D721Med (cell line): Measurements from ENCODE around the gene CASKIN1.
"Not testable (repeated sequence)": the region's sequence is repeated elsewhere in the genome, so short reads cannot be mapped to it uniquely, and the experiment has no call there.

Source experiments
- DNase-seq: peaks from one replicate; pipeline ENCODE4 v3.0.0; 2011; ENCODE audit warnings: low spot score; ENCODE audit not compliant: insufficient read length
- FAIRE-seq: peaks from 2 replicates; lab custom pipeline; 2011; peaks lifted over from hg19 to GRCh38; lab: Jason Lieb, UNC
- TF ChIP-seq, protein P1 (sequence below): IDR thresholded peaks from 2 replicates; pipeline ENCODE4 v1.5.1; 2012; ENCODE audit warnings: mild to moderate bottlenecking, control low read depth; ENCODE audit not compliant: insufficient read depth; ENCODE audit errors: missing control alignments

The CASKIN1 gene

DNA sequence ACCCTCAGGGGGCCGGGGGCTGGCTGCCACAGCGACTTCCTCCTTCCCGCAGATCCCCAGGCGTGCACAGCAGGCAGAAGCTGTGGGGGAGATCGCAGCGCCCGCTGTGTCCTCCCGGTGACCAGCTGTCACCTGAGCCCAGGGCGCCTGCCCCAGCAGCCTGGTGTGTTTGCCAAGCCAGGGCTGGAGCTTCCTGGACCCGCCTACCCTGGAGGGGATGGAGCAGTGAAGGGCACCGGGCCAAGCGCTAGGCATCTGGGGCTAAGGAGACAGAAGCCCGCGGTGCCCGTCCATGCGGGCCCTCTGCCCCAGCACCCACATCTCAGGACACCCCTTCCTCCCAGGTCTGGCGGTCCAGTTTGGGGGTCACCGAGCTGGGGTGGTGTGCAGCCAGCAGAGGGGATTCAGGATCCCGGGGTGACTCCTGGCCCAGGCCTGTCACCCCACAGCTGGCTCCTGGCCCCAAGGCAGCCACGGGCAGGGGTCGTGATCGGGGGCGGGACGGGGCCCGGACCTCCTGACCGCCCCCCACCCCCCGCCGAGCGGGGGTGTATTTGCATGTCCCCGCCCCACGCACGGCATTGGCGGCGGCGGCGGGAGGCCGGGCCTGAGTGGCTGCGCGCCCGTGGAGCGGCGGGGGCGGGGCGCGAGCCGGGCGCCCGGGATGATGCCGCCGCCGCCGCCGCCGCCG, 48.3 kb downstream of the CASKIN1 start, which contains the start of gene RAB26:
RAB26 (plus strand) TSS at position 645 of the 691 bp plus-strand sequence. CDS start 159 bp downstream, outside the sequence.
- TF ChIP-seq, protein P1, sequence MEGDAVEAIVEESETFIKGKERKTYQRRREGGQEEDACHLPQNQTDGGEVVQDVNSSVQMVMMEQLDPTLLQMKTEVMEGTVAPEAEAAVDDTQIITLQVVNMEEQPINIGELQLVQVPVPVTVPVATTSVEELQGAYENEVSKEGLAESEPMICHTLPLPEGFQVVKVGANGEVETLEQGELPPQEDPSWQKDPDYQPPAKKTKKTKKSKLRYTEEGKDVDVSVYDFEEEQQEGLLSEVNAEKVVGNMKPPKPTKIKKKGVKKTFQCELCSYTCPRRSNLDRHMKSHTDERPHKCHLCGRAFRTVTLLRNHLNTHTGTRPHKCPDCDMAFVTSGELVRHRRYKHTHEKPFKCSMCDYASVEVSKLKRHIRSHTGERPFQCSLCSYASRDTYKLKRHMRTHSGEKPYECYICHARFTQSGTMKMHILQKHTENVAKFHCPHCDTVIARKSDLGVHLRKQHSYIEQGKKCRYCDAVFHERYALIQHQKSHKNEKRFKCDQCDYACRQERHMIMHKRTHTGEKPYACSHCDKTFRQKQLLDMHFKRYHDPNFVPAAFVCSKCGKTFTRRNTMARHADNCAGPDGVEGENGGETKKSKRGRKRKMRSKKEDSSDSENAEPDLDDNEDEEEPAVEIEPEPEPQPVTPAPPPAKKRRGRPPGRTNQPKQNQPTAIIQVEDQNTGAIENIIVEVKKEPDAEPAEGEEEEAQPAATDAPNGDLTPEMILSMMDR: no peak
- FAIRE-seq (no peak), DNase-seq (peak; percentile 75)

DNA sequence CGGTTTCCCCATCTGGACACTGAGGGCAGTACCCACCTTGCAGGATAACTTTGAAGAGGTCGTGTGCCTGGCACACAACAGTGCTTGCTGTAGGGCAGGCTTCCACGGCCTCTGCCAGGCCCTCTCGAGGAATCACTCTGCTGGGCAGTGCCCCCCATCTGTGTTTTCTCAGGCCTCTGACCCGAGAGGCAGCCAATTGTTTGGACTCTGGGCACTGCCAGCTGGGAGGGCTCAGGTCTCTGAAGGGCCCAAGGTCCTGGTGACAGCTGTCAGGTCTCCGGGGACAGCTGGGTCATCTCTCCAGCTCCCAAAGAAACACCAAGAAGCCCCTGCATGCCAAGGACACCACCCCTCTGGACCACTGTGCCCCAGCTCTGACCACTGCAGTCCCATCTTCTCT, 49.0 kb downstream of the CASKIN1 start:
- DNase-seq (no peak), FAIRE-seq (no peak)
- TF ChIP-seq, protein P1: no peak

DNA sequence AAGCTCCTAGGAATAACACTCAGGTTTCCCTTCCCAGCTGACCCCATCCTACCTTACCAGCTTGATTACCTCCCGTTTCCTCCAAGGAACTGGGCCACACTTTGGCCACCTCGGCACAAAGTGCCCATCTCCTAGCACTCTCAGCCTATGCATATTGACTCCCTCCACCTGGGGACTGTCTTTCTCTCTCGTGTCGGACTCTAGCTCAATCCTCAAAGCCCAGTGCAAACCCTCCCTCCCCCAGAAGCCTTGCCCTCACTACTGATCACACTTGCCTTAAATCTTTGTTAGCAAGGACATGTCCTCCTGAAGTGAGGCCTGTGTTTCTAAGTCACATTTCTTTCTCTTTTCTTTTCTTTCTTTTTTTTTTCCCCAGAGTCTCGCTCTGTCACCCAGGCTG, 50.6 kb downstream of the CASKIN1 start:
- DNase-seq (no peak), FAIRE-seq (no peak)
- TF ChIP-seq, protein P1: no peak

DNA sequence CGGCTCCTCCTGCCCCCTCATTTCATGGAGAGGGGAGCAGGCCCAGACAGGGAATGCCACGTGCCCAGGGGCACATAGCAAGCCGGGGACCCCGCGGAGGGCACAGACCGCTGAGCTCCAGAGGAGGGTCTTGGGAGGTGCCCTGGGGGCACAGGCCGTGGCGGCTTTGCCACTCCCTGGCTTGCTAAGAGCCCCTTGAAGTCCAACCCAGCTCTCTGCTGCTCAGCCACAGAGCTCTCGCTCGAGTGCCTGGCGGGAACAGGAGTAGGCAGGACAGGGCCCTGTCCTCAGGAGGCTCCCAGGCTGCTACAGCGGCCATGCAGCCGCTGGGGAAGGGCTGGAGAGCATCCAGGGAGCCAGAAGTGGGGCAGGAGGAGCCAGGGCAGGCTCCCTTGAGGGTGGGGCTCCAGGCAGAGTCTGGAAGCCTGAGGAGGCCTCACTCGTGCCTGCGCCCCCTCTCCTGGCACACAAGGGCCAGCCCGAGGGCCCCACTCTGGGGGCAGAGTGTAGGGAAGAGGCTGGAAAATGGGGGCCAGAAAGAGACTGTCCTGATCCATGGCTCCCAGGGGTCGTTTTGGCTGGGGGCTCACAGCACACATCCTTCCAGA, 52.4 kb downstream of the CASKIN1 start:
- no peak for DNase-seq
- TF ChIP-seq, protein P1: no peak
- no peak for FAIRE-seq

DNA sequence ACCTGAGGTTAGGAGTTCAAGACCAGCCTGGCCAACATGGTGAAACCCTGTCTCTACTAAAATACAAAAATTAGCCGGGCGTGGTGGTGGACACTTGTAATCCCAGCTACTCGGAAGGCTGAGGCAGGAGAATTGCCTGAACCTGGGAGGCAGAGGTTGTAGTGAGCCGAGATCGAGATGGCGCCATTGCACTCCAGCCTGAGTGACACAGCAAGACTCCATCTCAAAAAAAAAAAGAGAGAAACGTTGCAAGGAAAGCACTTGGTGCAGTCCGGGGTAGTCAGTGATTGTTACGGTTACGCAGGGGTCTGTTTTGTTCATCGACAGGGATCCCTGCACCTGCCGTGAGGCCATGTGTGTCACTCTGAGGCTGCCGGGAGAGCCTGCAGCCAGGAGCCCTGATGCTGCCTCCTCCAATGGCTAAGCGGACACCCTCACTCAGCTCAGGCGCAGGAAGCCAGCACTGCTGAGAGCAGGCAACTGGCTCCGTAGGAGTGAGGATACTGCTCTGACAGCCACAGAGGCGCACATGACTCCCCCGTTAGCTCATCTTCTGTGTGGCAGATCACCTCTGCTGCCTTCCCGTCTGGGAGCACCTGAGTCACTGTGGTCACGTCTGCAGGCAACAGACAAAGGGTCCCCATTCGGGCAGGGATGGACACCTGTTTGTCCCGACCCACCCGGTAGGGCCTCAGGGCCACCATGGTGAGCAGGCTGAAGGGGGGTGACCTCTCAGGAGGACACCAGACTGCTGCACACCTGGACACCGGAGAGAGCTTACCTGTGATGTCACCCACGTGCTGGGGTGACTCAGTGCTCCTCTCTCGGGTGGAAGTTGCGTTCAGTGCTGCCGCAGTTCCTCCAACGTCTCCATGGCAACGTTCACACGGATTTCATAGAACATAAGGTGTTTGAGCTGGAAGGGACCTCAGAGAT, 53.2 kb downstream of the CASKIN1 start:
- FAIRE-seq (no peak), DNase-seq (no peak)
- TF ChIP-seq, protein P1: no peak

DNA sequence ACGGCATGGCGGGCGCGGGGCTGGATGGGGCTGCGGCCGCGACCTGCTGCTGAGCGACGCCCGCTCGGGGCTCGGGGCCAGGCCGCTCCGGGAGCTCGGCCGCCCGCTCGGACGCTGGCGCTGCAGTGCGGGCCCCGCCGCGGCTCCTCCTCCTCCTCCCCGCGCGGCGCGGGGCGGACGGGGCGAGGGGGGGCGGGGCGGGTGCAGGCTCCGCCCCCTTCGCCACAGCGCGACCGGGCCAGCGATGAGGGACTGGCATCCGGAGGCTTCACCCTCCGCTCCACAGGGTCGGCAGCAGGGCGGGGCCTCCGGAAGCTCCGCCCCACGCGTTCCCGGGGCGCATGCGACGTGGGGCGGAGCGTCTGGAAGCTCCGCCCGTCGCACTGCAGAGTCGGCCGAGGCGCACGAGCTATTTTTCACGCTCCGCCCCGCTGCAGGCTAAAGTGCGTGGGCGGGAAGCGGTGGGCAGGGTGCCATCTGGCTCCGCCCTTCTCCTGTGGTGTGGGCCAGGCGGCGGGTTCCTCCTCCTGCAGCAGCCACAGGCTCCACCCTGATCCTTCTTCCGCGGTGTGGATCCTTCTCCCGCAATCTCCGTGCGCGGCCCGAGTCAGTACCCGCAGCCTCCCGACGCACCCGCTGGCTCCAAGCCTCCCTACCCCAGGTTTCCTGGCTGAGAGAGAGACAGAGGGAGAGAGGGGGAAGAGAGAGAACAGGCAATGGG, 60.5 kb downstream of the CASKIN1 start, which contains the start of gene PKD1:
PKD1 (minus strand) TSS at position 129 of the 721 bp plus-strand sequence. CDS start 209 bp downstream, outside the sequence.
- not testable (repeated sequence) for FAIRE-seq
- DNase-seq: peak; percentile 38

DNA sequence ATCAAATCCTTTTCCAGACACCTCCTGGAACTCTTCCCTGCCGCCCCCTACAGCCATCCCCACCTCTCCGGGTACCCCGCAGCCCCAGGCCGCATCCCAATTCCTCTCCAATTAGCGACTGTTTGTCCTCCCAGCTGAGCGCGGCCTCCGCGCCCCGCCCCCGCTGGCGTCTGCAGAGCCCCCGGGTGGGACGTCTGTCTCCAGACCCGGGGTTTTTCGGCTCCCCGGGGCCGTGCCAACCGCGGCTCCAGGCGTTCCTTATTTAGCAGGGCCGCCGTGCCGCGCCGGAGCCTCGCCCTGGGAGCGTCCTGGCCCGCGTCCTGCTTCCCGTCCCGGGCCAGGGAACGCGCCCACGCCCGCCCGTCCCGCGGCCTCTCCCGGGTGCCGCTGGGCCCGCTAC, 61.3 kb downstream of the CASKIN1 start:
- FAIRE-seq: not testable (repeated sequence)

DNA sequence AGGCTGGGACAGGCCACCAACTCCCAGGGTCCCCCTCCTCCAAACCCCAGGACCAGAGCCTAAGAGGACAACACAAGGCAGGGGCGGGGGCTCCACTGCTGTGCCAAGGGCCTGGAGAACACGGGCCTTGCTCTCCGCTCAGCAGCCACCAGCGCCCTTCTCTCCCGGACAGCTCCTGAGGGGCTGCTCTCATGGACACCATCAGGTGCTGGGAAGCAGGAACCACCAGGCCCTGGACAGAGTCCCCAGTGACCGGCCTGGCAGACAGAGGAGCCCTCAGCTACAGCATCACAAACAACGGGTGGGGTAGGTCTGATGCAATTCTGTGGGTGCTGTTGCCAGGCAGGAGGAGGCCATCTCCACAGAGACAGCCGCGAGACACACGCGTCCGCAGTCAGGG, 62.6 kb downstream of the CASKIN1 start:
- not testable (repeated sequence) for FAIRE-seq, DNase-seq

More for the DNA sequence above, 61.3 kb downstream of the CASKIN1 start:
- not testable (repeated sequence) for DNase-seq

DNA sequence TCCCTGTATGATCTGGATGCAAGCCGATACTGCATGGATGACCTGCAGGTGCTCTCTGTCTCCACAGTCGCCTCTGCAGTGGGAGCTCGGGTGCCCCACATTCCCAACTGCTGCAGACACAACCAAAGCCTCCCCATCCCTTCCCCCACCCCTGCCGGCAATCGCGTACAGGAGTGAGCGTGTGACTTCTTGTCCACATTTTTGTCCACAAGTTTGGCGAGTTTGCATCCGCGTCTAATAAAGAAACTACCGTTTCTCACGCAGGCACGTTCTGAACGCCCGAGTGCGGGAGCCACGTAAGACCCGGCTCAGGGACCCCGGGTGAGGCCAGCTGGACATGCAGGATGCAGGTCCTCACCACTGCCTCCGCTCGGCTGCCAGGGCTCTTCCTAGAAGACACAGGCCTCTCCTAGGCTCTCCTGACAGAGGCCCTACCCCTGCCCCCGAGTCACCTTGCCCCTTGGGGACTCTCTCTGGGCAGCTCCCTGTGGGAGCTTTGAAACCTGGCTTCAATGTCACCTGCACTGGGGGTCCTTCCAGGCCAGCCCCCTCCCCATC, 66.4 kb downstream of the CASKIN1 start:
- DNase-seq, FAIRE-seq: not testable (repeated sequence)

DNA sequence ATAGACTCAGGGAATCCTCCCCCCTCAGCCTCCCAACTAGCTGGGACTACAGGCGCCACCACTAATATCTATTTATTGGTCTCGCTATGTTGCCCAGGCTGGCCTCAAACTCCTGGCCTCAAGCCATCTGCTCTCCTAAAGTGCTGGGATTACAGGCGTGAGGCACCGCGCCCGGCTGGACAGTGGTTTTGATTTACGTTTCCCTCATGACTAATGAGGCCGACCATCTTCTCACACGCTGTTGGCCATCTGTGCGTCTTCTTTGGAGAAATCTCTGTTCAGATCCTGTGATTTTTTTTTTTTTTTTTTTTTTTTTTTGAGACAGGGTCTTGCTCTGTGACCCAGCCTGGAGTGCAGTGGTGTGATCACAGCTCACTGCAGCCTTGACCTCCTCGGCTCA, 67.2 kb downstream of the CASKIN1 start:
- DNase-seq, FAIRE-seq: not testable (repeated sequence)

DNA sequence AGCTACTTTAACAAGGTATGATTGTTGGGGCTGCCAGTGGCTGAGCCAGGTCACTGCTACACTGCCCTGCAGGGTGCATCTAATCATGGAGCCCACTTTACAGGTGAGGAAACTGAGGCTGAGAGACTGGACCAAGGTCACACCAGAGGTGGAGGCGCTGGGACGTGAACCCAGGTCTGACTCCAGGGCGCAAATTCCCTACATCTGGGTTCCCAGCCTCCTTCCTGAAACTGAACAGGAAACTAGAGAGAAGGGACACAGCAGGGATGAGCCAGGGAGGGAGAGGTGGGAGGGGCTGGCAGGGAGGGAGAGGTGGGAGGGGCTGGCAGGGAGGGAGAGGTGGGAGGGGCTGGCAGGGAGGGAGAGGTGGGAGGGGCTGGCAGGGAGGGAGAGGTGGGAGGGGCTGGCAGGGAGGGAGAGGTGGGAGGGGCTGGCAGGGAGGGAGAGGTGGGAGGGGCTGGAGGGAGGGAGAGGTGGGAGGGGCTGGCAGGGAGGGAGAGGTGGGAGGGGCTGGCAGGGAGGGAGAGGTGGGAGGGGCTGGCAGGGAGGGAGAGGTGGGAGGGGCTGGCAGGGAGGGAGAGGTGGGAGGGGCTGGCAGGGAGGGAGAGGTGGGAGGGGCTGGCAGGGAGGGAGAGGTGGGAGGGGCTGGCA, 68.7 kb downstream of the CASKIN1 start:
- DNase-seq, FAIRE-seq: not testable (repeated sequence)
